Neural cell (in vitro differentiated cells): Measurements from ENCODE around the gene MYO10. TPM values are rescaled to one million over a fixed set of nuclear protein-coding genes. Genes with fewer than 3 reads are reported as not detected.
A peak's percentile ranks its signal among the peaks of the same experiment; 100 is the strongest.

Experiments
- H2AFZ ChIP-seq: fragments of 200-600, 300-800 bp; sonication (generic), shearing (Covaris generic); 2 replicates; pipeline ENCODE4 v1.6.0; 2014; ENCODE audit warnings: low read depth, mild to moderate bottlenecking, antibody characterized with exemption, low read length, moderate library complexity
- H3F3A ChIP-seq: fragments of 200-600 bp; shearing (Covaris generic); 2 replicates; pipeline ENCODE4 v1.6.1; 2016; ENCODE audit warnings: mild to moderate bottlenecking, moderate library complexity, mixed read lengths, antibody characterized with exemption, low read length; ENCODE audit not compliant: insufficient read depth, poor library complexity, severe bottlenecking
- H3K27ac ChIP-seq: fragments of 200-600, 300-800 bp; sonication (generic), shearing (Covaris generic); 2 replicates; pipeline ENCODE4 v1.5.1; 2014; ENCODE audit warnings: mild to moderate bottlenecking, low read length, moderate library complexity
- H3K27me3 ChIP-seq: fragments of 300-800, 200-600 bp; sonication (generic), shearing (Covaris generic); 2 replicates; pipeline ENCODE4 v1.6.0; 2014; ENCODE audit warnings: mild to moderate bottlenecking, low read depth, low read length, moderate library complexity; ENCODE audit not compliant: insufficient read depth
- H3K36me3 ChIP-seq: fragments of 300-800, 200-600 bp; sonication (generic), shearing (Covaris generic); 2 replicates; pipeline ENCODE4 v1.5.1; 2014; ENCODE audit warnings: mild to moderate bottlenecking, antibody characterized with exemption, low read length, moderate library complexity; ENCODE audit not compliant: insufficient read depth
- H3K4me2 ChIP-seq: fragments of 300-800, 200-600 bp; sonication (generic), shearing (Covaris generic); 2 replicates; pipeline ENCODE4 v1.6.0; 2014; ENCODE audit warnings: mild to moderate bottlenecking, low read length
- H3K4me3 ChIP-seq: fragments of 300-800, 200-600 bp; sonication (generic), shearing (Covaris generic); 2 replicates; pipeline ENCODE4 v1.5.1; 2014; ENCODE audit warnings: mild to moderate bottlenecking, low read length, moderate library complexity
- H3K79me2 ChIP-seq: fragments of 200-600 bp; shearing (Covaris generic); replicated peaks from 2 replicates; pipeline ENCODE4 v1.6.0; 2014; ENCODE audit warnings: mild to moderate bottlenecking, low read length, moderate library complexity; ENCODE audit not compliant: insufficient read depth
- H3K9ac ChIP-seq: fragments of 300-800, 200-600 bp; sonication (generic), shearing (Covaris generic); 2 replicates; pipeline ENCODE4 v1.6.1; 2016; ENCODE audit warnings: mild to moderate bottlenecking, low read length, mixed read lengths
- H3K9me2 ChIP-seq: fragments of 200-600 bp; shearing (Covaris generic); 2 replicates; pipeline ENCODE4 v1.6.1; 2016; ENCODE audit warnings: mild to moderate bottlenecking, low read length, mixed read lengths; ENCODE audit not compliant: insufficient read depth
- H3K9me3 ChIP-seq: fragments of 200-600, 300-800 bp; sonication (generic), shearing (Covaris generic); 2 replicates; pipeline ENCODE4 v1.6.1; 2016; ENCODE audit warnings: mild to moderate bottlenecking, mixed run types, low read length, moderate library complexity, mixed read lengths
- H4K20me1 ChIP-seq: fragments of 200-600 bp; shearing (Covaris generic); 2 replicates; pipeline ENCODE4 v1.6.1; 2016; ENCODE audit warnings: mild to moderate bottlenecking, mixed run types; ENCODE audit not compliant: insufficient read depth
- CTCF ChIP-seq: fragments of 450-650 bp; IDR thresholded peaks from 2 replicates; pipeline ENCODE4 v1.5.1; 2014; ENCODE audit warnings: antibody characterized with exemption, mild to moderate bottlenecking, moderate library complexity; ENCODE audit not compliant: poor library complexity, severe bottlenecking
- EP300 ChIP-seq: fragments of 450-650 bp; conservative IDR thresholded peaks from 2 replicates; pipeline ENCODE4 v1.6.1; 2014; ENCODE audit warnings: antibody characterized with exemption, mild to moderate bottlenecking, moderate library complexity; ENCODE audit not compliant: poor library complexity, severe bottlenecking
- EZH2 ChIP-seq: fragments of 200-600, 300-800 bp; shearing (Covaris generic), sonication (generic); IDR thresholded peaks from 2 replicates; pipeline ENCODE4 v1.6.1; 2014; ENCODE audit warnings: antibody characterized with exemption, low read length, borderline replicate concordance, mild to moderate bottlenecking; ENCODE audit not compliant: insufficient read depth, poor library complexity, severe bottlenecking
- MXI1 ChIP-seq: fragments of 450-650 bp; conservative IDR thresholded peaks from 2 replicates; pipeline ENCODE4 v1.6.1; 2014; ENCODE audit warnings: antibody characterized with exemption, mild to moderate bottlenecking; ENCODE audit not compliant: poor library complexity, severe bottlenecking
- POLR2AphosphoS5 ChIP-seq: IDR thresholded peaks from 2 replicates; pipeline ENCODE4 v1.6.1; 2012
- RAD21 ChIP-seq: fragments of 450-650 bp; conservative IDR thresholded peaks from 2 replicates; pipeline ENCODE4 v1.6.1; 2014; ENCODE audit warnings: antibody characterized with exemption, mild to moderate bottlenecking, moderate library complexity
- REST ChIP-seq: IDR thresholded peaks from 2 replicates; pipeline ENCODE4 v1.6.1; 2012; ENCODE audit warnings: borderline replicate concordance
- SMC3 ChIP-seq: fragments of 450-650 bp; conservative IDR thresholded peaks from 2 replicates; pipeline ENCODE4 v1.6.1; 2014; ENCODE audit warnings: antibody characterized with exemption, mild to moderate bottlenecking, moderate library complexity; ENCODE audit not compliant: poor library complexity
- TAF1 ChIP-seq: IDR thresholded peaks from 2 replicates; pipeline ENCODE4 v1.6.1; 2012; ENCODE audit warnings: low read depth
- polyA plus RNA-seq: library from polyadenylated mRNA; depleted of rRNA; stranded (reverse); fragments of >200 nt; gene quantifications from 2 replicates; pipeline ENCODE4 v1.2.3, GENCODE V29; 2014

Gene MYO10
- polyA plus RNA-seq, 1 donor from 2014 or later = 3.2 TPM

GRCh38 chr5:16681876-16682275, 254.2 kb downstream of the MYO10 start:
- no peak overlapping the region for H3K9ac ChIP-seq
- no peak overlapping the region for H3K27ac ChIP-seq
- no peaks in the 10 kb centered on the region for H3K9me3 ChIP-seq
- H3K27me3 ChIP-seq = no peaks in the 10 kb centered on the region
- no peak overlapping the region for H3K4me3 ChIP-seq
- no peaks in the 10 kb centered on the region for H4K20me1 ChIP-seq
- no peaks in the 10 kb centered on the region for H3K9me2 ChIP-seq
- no peak overlapping the region for H2AFZ ChIP-seq
- TF ChIP-seq EZH2 = no peak
- no peak for TF ChIP-seq RAD21
- no peak for TF ChIP-seq EP300
- TF ChIP-seq TAF1 = no peak
- no peak for TF ChIP-seq MXI1
- no peak for TF ChIP-seq REST
- TF ChIP-seq CTCF = no peak
- no peak for TF ChIP-seq POLR2AphosphoS5
- TF ChIP-seq SMC3 = no peak
- no peak overlapping the region for H3K4me2 ChIP-seq
- H3K79me2 ChIP-seq = no peaks in the 10 kb centered on the region
- H3K36me3 ChIP-seq = peaks cover 4% of the 10 kb centered on the region
- H3F3A ChIP-seq = no peaks in the 10 kb centered on the region

- TF ChIP-seq REST = no peak
- TF ChIP-seq MXI1 = no peak
- no peak for TF ChIP-seq EP300
- peak; percentile 19 for TF ChIP-seq CTCF
- Histone ChIP-seq H3K36me3 (no peaks in the 10 kb centered on the region), H3K27ac (no peak overlapping the region)
Observed at GRCh38 chr5:16679863-16680262, 256.2 kb downstream of the MYO10 start.

More at GRCh38 chr5:16679863-16680262, 256.2 kb downstream of the MYO10 start:
- no peak overlapping the region for H3K4me3 ChIP-seq
- no peaks in the 10 kb centered on the region for H3K9me2 ChIP-seq
- H3K27me3 ChIP-seq = no peaks in the 10 kb centered on the region
- H2AFZ ChIP-seq = no peak overlapping the region
- H3K9me3 ChIP-seq = no peaks in the 10 kb centered on the region
- H3F3A ChIP-seq = no peaks in the 10 kb centered on the region
- no peaks in the 10 kb centered on the region for H4K20me1 ChIP-seq
- no peak overlapping the region for H3K4me2 ChIP-seq
- no peak overlapping the region for H3K9ac ChIP-seq
- H3K79me2 ChIP-seq = no peaks in the 10 kb centered on the region
